Measurements from ENCODE around the gene TNKS2.
A peak's percentile ranks its signal among the peaks of the same experiment; 100 is the strongest.
"Not testable (repeated sequence)": the region's sequence is repeated elsewhere in the genome, so short reads cannot be mapped to it uniquely, and the experiment has no call there.

The TNKS2 gene

DNA sequence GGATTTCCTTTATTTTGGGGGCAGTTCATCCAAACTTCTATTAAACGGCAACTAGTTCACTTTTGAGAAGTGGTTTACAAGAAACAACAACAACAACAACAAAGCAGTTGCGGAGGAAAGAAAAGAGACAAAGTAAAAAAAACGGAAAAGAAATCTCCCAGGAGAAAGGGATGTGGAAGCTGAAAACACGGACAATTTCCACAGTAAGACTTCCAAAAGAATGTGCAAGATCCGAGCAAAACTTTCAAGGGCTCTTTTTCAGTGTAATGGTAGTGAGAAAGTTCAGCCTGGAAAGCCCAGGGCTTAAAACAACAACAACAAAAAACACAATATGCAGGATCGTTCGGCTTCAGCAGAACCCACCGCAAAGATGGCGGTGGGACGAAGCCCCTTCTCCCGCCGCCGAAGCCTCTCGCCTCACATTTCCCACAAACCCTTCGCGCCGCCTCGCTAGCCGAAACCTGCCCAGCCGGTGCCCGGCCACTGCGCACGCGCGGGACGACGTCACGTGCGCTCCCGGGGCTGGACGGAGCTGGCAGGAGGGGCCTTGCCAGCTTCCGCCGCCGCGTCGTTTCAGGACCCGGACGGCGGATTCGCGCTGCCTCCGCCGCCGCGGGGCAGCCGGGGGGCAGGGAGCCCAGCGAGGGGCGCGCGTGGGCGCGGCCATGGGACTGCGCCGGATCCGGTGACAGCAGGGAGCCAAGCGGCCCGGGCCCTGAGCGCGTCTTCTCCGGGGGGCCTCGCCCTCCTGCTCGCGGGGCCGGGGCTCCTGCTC is at the start of gene TNKS2:
TSS of gene TNKS2 (plus strand) at position 553 of the 775 bp plus-strand sequence. CDS start 265 bp downstream, outside the sequence.
- peak; percentile 80 for DNase-seq

DNA sequence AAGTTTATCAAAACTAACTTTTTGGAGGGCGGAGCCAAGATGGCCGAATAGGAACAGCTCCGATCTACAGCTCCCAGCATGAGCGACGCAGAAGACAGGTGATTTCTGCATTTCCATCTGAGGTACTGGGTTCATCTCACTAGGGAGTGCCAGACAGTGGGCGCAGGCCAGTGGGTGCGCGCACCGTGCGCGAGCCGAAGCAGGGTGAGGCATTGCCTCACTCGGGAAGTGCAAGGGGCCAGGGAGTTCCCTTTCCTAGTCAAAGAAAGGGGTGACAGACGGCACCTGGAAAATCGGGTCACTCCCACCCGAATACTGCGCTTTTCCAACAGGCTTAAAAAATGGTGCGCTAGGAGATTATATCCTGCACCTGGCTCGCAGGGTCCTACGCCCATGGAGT is 48.6 kb upstream of the TNKS2 start:
- DNase-seq: not testable (repeated sequence)

DNA sequence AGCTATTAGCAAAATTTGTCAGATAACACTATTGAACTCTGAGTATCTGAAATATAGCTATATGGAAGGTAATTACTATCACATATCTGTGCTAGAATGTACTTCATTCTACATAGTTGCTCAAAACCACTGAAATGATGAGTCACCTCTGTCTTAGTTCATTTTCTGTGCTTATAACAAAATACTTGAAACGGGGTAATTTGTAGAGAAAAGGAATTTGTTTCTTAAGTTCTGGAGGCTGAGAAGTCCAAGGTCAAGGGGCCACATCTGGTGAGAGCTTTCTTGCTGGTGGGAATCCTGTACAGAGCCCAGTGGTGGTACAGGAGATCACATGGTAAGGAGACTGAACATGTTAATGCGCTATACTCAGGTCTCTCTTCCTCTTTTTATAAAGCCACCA is 41.9 kb upstream of the TNKS2 start:
- DNase-seq: no peak

DNA sequence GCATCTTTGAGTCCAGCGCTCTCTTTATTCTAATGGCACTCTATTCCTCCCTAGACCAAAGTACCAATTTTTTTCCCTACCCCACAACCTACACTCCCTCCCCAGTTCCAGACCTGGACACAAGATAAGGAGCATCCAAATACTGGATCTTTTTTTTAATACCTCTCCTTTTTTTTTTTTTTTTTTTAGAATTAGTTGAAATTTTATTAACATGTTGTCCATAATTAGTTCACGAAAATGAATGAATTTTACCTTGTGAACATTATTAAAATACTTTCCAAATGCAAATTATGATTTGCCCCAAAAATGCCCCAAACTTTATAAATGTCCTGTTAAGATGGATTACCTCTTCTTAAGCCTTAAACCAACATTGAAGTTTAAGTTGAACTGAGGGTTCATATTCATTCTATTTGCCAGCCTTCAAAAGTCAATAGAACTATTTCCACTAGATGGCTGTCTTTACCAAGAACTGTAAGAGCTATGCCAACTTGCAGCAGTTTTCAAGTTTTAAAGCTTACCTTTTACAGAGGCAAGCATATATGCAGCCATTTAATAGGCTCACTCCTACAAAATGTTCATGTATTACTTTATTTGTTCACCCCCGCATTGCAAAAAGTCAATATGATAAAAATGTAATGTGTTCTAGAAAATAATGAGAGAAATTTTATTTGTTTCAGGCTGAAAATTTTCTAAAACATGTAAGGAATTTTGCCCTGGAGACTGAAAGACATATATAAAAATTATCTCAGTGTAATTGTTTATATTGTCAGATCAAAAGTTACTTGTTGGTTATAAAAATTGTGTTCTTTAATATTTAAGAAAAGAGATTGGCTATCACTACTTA is 39.7 kb upstream of the TNKS2 start:
- DNase-seq: no peak

DNA sequence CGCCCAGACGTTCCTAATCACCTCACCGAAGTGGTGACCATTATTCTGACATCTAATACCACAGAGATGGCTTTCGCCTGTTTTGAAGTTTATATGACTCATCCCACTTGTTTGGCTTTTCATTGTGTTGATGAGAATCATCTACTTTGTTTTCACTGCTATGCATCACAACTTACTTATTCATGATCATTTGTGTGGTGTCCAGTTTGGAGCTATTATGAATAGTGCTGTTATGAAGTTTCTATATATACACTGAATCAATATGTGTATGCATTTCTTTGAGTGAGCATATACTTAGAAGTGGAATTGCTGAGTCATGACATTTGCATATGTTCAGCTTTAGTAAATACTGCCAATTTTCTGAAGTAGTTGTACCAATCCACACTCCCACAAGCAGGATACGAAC is 38.6 kb upstream of the TNKS2 start:
- no peak for DNase-seq

DNA sequence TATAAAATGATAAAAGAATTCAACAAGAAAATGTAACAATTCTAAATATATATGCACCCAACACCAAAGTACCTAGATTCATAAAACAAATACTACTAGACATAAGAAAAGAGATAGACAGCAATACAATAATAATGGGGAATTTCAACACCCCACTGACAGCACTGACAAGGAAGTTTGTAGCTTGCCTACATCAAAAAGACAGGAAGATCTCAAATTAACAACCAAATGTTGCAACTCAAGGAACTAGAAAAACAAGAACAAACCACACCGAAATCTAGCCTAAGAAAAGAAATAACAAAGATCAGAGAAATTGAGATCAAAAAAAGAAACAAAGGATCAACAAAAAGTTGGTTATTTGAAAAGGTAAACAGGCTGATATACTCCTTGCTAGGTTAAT is 36.5 kb upstream of the TNKS2 start:
- DNase-seq: no peak

DNA sequence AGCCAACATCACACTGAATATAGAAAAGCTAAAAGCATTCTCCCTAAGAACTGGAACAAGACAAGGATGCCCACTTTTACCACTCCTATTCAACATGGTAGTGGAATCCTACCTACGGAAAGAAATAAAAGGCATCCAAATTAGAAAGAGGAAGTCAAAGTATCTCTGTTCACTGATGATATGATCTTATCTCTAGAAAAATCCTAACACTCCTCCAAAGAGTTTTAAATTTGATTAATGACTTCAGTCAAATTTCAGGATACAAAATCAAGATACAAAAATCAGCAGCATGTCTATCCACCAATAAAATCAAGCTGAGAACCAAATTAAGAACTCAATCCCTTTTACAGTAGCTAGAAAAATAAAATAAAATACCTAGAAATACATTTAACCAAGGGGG is 35.3 kb upstream of the TNKS2 start:
- no peak for DNase-seq

DNA sequence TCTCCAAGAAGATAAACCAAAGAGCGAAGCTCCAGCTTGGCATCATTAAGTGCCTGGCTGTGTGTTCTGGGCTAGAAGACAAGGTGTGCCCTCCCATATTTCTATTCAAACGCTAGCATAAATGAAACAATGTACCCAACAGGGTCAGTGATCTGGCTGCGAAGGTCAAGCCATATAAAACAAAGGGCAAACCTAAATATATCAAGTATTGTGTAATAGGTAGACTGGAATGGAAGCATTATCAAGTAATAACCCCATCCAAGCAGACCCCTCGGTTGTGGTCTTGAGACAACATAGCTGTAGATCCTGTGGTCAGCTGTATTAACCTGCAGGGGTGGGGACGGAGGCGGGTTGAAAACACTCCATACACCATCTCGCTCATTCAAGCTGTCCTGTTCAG is 31.6 kb upstream of the TNKS2 start:
- DNase-seq: no peak

DNA sequence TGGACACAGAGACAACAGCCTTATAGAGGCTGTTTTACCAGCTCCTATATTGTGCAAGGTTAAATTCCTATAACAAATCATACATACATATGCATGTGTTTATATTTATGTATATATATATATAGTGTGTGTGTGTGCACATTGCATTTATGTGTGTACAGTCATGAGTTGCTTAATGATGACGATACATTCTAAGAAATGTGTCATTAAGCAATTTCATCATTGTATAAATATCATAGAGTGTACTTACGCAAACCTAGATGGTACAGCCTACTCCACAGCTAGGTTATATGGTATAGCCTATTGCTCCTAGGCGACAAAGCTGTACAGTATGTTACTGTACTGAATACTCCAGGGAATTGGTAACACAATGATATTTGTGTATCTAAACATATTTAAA is 30.1 kb upstream of the TNKS2 start:
- no peak for DNase-seq

DNA sequence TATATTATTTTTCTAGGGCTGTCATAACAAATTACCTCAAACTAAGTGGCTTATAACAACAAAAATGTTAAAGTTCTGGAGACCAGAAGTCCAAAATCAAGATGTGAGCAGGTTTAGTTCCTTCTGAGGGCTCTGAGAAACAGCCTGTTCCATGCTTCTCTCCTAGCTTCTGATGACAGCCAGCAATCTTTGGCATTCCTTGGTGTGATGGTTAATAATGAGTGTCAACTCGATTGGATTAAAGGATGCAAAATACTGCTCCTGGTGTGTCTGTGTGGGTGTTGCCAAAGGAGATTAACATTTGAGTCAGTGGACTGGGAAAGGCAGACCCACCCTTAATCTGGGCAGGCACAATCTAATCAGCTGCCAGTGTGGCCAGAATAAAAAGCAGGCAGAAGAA is 26.3 kb upstream of the TNKS2 start:
- DNase-seq: no peak

DNA sequence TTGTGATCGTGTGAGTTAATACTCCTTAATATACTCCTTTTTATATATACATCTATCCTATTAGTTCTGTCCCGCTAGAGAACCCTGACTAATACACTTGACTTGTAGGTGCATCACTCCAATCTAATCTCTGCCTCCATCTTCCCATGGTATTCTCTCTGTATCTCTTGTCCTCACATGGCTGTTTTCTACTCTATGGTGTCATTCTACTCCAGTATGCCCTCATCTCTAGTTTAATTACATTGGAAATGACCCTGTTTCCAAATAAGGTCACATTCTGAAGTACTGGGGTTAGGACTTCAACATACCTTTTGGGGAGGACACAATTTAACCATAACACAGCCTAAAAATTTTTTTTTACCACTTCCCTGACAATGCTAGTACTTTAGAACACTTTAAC is 25.8 kb upstream of the TNKS2 start:
- DNase-seq: no peak

DNA sequence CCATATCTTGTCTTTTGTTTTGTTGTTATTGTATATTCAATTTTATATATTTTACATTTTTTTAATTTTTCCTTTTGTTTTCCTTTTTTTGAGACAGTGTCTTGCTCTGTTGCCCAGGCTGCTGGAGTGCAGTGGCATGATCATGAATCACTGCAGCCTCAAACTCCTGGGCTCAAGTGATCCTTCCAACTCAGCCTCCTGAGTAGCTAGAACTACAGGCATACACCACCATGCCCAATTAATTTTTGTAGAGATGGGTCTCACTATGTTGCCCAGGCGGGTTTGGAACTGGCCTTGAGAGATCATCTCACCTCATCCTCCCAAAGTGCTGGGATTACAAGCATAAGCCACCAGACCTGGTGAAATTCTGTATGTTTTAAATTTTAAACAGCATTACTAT is 25.4 kb upstream of the TNKS2 start:
- no peak for DNase-seq

DNA sequence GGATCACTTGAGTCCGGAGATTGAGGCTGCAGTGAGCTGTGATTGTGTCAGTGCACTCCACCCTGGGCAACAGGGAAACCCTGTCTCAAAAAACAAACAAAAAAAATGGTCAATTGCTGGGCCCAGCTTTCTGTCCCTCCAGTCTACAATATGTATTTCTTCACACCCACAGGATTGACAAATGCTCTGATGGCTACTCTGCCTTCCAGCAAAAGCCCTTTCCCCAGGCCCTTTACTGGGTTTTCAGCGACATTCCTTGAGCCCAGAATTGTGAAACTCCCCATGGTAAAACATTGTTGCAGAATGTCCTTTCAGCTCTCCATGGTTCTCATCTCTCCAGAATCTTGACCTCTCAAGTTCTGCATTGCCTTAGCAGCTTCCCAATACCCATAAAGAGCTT is 23.7 kb upstream of the TNKS2 start:
- no peak for DNase-seq

DNA sequence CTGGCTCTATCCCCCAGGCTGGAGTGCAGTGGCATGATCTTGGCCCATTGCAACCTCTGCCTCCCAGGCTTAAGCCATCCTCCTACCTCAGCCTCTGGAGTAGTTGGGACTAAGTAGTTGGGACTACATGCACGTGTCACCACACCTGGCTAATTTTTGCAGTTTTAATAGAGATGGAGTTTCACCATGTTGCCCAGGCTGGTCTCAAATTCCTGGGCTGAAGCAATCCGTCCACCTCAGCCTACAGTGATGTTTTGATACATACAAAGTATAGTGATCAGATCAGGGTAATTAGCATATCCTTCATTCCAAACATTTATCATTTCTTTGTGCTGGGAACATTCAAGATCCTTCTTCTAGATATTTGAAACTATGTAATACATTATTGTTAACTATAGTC is 22.5 kb upstream of the TNKS2 start:
- DNase-seq: no peak

DNA sequence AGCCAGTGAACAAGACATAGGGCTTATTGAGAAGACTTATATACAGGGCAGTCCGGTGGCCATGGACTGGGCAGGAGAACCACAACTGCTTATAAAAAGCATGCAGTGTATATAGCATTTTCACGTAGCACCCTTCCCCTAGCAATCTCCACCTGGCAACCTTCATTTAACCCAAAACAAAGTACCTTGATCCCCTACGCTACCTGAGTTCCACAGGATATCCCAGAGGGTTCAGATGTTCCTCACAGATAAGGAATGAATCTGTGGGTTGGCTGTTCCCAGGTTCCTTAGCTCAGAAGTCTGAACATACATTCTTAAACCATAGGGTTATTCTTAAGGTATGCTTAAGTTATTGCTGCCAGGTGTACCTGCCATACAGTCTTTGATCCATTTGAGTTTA is 22.0 kb upstream of the TNKS2 start:
- no peak for DNase-seq

DNA sequence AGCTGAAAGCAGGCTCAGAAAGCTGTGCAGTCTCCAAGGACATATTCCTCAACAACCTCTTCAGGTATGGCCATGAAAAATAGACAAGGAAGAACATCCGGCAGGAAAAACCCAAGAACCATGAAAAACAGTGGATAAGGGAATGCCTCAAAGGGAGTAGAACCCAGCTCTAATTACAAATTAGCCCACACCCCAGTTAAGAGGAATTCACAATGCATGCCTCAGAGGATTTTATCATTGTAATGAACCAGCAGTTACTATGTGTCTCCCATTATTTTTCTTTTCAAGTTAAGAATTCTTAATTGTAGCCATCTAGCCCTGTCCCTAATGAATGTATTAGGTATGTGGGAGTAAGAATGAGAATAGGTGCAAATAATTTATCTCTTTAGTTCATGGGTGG is 19.7 kb upstream of the TNKS2 start:
- no peak for DNase-seq

DNA sequence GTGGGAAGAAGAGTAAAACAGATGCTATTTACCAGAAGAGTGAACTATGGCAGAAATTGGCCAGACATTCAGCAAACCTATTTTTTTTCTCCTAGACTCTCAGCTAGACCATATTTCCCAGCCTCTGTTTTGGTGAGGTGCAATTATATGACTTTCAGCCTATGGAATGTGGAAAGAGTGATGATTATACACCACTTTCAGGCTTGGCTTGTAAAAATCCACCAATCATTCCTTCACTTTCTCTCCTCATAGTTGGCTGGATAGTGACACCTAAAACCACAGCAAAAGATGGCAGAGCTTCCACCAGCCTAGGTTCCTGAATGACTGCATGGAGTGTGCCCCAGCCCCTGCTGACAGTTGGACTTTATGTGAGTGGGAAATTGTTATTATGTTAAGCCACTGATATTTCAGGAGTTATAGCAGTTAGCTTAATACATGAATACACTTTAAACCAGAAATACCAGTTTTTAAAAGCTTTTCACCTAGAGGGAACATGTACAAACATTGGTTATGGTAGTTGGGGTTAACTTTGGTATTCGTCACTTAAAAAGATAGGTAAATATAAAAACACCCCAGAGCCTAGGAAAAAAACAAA is 19.1 kb upstream of the TNKS2 start:
- no peak for DNase-seq

DNA sequence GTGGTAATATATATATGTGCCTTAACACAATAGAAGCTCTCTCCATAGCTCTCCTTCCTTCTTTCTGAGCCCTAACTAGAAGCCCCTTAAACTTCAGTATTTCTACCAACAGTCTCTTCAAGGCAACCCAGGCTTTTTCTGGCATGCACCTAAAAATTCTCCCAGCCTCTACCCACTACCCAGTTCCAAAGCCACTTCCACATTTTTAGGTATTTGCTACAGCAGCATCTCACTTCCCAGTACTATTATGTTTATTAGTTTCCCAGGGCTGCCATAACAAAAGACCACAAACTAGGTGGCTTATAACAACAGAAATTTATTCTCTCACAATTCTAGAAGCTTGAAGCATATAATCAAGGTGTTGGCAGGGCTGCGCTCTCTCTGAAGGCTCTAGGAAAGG is 15.7 kb upstream of the TNKS2 start:
- no peak for DNase-seq

DNA sequence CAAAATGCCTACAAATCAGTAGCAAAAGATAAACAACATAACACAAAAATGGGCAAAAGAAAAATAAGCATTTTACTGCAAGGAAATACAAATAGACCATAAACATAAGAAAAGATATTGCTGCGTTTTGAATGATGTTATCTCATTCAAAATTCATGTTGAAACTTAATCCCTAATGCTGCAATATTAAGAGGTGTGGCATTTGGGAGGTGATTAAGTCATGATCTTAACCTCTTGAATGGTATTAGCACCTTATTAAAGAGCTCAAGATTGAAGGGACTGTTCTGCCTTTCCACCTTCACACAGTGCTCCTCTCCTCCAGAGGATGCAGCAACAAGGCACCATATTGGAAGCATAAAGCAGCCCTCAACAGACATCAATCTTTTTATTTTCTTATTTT is 12.4 kb upstream of the TNKS2 start:
- no peak for DNase-seq

DNA sequence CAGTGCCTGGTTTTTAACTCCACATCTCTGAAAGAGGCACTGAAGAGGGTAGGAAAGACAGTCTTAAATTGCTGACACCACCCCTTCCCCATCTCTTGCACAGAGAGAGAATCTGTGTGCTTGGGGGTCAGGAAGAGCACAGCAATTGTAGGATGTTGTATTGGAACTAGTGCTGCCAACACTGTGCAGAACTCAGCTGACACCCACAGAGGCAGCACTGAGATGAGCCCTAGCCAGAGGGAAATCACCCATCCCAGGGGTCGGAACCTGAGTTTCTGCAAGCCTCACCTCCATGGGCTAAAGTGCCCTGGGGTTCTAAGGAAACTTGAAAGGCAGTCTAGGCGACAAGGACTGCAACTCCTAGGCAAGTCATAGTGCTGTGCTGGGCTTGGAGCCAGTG is 11.0 kb upstream of the TNKS2 start:
- DNase-seq: no peak

DNA sequence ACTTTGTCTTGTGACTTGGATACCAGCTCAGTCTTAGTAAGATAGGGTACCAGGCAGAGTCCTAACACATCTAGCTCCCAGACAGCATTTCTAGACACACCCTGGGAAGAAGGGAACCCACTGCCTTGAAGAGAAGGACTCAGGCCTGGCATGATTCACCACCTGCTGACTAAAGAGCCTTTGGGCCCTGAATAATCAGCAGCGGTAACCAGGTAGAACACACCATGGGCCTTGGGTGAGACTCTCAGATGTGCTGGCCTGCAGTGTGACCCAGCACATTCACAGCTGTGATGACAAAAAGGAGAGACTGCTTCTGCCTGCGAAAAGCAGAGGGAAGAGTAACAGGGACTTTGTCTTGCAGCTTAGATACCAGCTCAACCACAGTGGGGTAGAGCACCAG is 10.4 kb upstream of the TNKS2 start:
- DNase-seq: no peak

DNA sequence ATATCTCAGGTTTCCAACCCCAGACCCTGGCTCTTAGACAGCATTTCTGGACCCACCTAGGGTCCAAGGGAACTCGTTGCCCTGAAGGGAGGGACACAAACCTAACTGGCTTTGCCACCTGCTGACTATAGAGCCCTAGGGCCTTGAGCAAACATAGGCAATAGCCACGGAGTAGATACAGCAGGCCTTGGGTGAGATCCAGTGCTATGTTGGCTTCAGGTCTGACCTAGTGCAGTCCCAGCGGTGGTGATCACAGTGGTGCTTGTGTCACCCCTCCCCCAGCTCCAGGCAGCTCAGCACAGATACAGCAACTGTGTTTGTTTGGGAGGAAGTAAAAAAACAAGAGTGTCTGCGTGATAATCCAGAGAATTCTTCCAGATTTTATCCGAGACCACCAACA is 9.7 kb upstream of the TNKS2 start:
- DNase-seq: no peak

DNA sequence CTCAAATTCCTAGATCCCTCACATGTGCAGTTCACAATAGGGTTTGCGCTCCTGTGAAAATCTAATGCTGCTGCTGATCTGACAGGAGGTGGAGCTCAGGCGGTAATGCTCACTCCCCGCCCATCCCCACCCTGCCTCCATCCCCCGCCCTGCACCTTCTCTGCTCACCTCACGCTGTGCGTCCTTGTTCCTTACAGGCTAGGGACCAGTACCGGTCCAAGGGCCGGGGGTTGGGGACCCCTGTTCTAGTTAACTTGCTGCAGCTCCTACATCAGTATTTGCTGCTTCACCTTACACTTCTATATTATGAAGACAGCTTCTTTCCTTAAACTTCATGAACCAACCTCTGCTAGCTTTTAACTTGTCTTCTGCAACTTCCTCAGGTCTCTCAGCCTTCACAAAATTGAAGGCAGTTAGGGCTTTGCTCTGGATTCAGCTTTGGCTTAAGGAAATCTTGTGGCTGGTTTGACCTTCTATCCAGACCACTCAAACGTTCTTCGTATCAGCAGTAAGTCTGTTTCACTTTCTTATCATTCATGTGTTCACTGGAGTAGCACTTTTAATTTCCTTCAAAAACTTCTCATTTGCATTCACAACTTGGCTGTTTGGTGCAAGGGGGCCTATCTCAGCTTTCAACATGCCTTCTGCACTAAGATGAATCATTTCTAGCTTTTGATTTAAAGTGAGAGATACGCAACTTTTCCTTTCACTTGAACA is 1.7 kb upstream of the TNKS2 start:
- DNase-seq: no peak
